Measurements from ENCODE around the gene GTPBP3.
A peak's percentile ranks its signal among the peaks of the same experiment; 100 is the strongest.
"Not testable (repeated sequence)": the region's sequence is repeated elsewhere in the genome, so short reads cannot be mapped to it uniquely, and the experiment has no call there.

The GTPBP3 gene, protein sequence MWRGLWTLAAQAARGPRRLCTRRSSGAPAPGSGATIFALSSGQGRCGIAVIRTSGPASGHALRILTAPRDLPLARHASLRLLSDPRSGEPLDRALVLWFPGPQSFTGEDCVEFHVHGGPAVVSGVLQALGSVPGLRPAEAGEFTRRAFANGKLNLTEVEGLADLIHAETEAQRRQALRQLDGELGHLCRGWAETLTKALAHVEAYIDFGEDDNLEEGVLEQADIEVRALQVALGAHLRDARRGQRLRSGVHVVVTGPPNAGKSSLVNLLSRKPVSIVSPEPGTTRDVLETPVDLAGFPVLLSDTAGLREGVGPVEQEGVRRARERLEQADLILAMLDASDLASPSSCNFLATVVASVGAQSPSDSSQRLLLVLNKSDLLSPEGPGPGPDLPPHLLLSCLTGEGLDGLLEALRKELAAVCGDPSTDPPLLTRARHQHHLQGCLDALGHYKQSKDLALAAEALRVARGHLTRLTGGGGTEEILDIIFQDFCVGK

DNA sequence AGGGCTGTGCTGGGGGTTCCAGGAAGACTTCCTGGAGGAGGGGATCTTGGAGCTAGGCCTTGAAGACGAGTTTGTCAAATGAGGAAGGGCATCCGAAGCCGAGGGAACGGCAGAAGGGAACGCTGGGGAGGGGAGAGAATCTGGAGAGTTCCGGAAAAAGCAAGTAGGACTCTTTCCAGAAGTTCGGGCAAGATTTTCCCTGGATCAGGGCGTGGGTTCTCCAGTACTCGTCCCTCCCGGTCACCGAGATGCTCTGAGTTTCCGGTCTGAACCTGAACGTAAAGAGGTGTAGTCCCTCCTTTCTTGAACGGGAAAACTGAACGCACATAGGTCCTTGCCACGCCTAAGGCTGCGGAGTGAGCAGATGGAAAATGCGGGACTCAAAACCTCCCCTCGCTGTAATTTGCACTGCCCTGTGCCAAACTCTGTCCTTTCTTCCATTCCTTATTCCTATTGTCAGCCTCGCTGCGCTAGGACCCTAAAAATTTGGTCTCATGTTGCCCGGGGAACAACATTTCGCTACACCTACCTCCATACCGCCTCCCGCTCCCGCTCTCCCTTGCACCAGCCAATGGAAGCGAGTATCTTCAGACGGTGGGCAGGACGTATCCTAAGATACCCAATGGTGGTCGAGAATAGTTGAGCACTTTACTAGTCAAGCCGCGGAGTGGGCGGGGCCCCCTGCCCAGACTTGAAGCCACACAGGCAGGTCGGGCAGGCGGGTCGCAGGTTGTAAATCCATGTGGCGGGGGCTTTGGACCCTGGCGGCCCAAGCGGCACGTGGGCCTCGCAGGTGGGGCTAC is at the start of gene GTPBP3:
Gene GTPBP3 (plus strand): TSS at position 682 of the 803 bp plus-strand sequence. CDS start 59 bp downstream, at position 741.
- no peaks in the 10 kb centered on the region for H3K9me3 ChIP-seq (ENCODE audit: control insufficient read depth in 1 of 2, low read length in 2 of 2)
- H3K4me3 ChIP-seq (ENCODE audit: low read depth in 1 of 2, low read length in 2 of 2): peak within 1 kb of the TSS; percentile 97 to 100
- peaks cover 0 to 8% of the 10 kb centered on the region in 2 donors for H3K36me3 ChIP-seq (ENCODE audit: control insufficient read depth in 1 of 2, insufficient read depth in 2 of 2, low read length in 2 of 2)
- no peaks in the 10 kb centered on the region for H3K27me3 ChIP-seq (ENCODE audit: low read depth, low read length)
- H3K4me1 ChIP-seq (ENCODE audit: control insufficient read depth in 1 of 2, insufficient read depth in 2 of 2, low read length in 2 of 2): peaks cover 4 to 27% of the 10 kb centered on the region in 2 donors
- peak within 1 kb of the TSS; percentile 99 for H3K27ac ChIP-seq (ENCODE audit: low read length)

DNA sequence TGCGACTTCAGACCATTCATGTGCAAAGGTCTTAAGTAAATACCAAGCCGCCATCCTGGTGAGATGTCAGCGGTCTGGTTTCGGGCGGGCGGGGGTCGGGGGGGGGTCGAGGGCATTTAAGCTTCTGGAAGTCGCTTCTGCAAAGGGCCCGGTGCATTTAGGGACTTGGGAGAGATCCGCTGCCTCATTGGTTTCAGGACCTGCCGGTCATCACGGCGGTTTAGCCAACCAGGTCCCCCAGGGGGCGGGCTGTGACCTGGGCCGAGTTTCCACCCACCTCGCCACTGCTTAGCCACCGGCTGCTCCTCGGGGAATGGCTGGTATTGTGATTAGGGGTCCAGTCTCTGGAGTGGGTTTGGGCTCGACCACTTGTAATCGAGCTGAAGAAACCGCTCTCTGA is 47.9 kb upstream of the GTPBP3 start:
- no peaks in the 10 kb centered on the region for H3K27me3 ChIP-seq (ENCODE audit: low read depth, low read length)
- H3K4me3 ChIP-seq (ENCODE audit: low read depth in 1 of 2, low read length in 2 of 2): no peak overlapping the region
- no peak overlapping the region for H3K27ac ChIP-seq (ENCODE audit: low read length)
- peaks cover 0 to 10% of the 10 kb centered on the region in 2 donors for H3K4me1 ChIP-seq (ENCODE audit: control insufficient read depth in 1 of 2, insufficient read depth in 2 of 2, low read length in 2 of 2)
- H3K9me3 ChIP-seq (ENCODE audit: control insufficient read depth in 1 of 2, low read length in 2 of 2): no peaks in the 10 kb centered on the region
- H3K36me3 ChIP-seq (ENCODE audit: control insufficient read depth in 1 of 2, insufficient read depth in 2 of 2, low read length in 2 of 2): peaks cover 0 to 6% of the 10 kb centered on the region in 2 donors

DNA sequence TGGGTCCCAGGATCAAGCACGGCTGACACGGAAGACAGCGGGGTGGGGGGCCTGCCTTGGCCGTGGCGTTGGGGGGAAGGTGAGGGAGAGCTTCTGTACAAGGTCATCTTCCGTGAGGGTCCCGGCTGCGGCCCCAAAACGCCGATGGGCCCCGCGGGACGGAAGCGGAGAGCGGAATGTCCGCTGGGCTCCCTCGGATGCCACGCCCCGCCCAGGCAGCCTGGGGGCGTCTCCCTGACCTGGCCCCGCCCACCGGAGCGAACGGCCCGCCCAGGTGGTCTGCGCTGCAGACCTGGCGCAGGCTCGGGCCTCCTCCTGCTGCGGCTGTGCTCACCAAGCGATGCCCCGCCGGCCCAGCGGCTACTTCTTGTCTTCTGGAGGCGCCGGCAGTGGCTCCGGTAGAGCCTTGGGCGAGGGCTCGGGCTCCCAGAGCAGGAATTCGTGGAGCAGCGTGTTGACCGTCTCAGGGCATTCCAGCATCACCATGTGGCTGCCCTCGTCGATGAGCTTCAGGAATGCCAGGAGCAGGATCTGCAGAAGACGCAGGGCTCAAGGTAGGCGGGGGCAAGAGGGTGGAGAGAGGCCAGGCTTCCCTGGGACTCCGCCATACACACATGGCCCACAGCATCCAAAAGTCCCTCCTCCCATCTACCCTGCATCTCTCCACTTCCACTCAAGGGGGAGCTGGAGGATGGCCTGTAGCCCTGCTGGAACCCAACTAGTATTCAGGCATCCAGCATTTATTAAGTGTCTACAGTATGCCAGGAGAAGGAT is 44.9 kb upstream of the GTPBP3 start:
- Histone ChIP-seq H3K4me1 (ENCODE audit: control insufficient read depth in 1 of 2, insufficient read depth in 2 of 2, low read length in 2 of 2) (peaks cover 0 to 10% of the 10 kb centered on the region in 2 donors), H3K36me3 (ENCODE audit: control insufficient read depth in 1 of 2, insufficient read depth in 2 of 2, low read length in 2 of 2) (peaks cover 0 to 6% of the 10 kb centered on the region in 2 donors), H3K27ac (ENCODE audit: low read length) (no peak overlapping the region), H3K9me3 (ENCODE audit: control insufficient read depth in 1 of 2, low read length in 2 of 2) (no peaks in the 10 kb centered on the region), H3K27me3 (ENCODE audit: low read depth, low read length) (no peaks in the 10 kb centered on the region), H3K4me3 (ENCODE audit: low read depth in 1 of 2, low read length in 2 of 2) (peak overlapping the region; percentile 55 to 79)

DNA sequence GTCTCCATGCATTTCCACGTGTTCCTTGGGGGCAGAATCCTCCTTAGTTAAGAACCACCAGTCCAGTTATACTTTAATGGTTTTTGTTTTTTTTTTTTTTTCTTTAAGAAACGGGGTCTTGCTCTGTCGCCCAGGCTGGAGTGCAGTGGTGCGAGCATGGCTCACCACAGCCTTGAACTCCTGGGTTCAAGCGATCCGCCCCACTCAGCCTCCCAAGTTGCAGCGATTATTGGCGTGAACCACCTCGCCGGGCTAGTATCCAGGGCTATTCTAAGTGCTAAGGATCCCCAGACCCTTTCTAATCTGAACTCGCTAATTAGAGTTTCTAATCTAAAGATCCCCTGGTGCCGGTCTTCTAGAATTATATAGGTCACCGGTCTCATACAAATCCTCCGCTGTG is 43.7 kb upstream of the GTPBP3 start:
- no peaks in the 10 kb centered on the region for H3K27me3 ChIP-seq (ENCODE audit: low read depth, low read length)
- no peak overlapping the region for H3K27ac ChIP-seq (ENCODE audit: low read length)
- H3K36me3 ChIP-seq (ENCODE audit: control insufficient read depth in 1 of 2, insufficient read depth in 2 of 2, low read length in 2 of 2): peaks cover 0 to 11% of the 10 kb centered on the region in 2 donors

DNA sequence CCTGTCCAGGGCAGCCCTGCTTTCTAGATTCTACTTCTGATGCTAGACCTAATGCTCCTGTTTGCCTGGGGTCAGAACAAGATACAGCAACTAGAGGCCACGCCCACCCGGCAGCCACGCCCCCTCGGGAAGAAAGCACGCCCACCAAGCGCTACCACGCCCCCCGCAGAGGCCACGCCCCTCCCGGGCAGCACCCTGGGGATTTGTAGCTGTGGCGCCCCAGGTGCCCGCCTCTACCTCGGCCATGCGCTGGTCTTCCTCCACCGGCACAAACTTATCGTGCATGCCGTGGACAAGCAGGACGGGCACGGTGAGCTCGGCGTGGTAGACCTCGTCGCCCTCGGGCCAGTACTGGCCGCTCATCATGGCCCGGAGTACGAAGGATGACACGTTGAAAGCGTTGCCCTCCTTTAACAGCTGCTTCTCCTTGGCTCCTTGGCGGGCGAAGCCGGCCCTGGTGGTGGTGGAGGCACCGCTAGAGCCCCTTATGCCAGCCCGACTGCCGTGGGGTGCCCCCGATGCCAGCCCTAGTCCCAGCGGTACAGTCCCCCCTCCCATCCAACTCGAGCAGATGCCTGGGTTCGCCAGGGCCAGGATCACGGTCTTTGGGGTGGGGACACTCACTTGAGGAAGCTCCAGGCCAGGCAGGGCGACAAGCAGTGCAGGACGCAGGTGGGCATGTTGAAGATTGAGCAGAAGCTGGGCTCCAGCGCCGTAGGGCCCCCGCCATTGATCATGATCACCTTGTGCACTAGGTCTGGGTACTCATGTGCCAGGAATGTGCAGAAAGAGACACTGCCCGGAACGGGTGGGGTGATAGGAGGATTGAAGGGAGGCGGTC is 43.1 kb upstream of the GTPBP3 start:
- Histone ChIP-seq H3K27ac (ENCODE audit: low read length) (no peak overlapping the region), H3K9me3 (ENCODE audit: control insufficient read depth in 1 of 2, low read length in 2 of 2) (no peaks in the 10 kb centered on the region), H3K4me3 (ENCODE audit: low read depth in 1 of 2, low read length in 2 of 2) (no peak overlapping the region), H3K4me1 (ENCODE audit: control insufficient read depth in 1 of 2, insufficient read depth in 2 of 2, low read length in 2 of 2) (peaks cover 0 to 10% of the 10 kb centered on the region in 2 donors), H3K36me3 (ENCODE audit: control insufficient read depth in 1 of 2, insufficient read depth in 2 of 2, low read length in 2 of 2) (peaks cover 0 to 11% of the 10 kb centered on the region in 2 donors), H3K27me3 (ENCODE audit: low read depth, low read length) (no peaks in the 10 kb centered on the region)

More for the DNA sequence above, 43.7 kb upstream of the GTPBP3 start:
- H3K4me1 ChIP-seq (ENCODE audit: control insufficient read depth in 1 of 2, insufficient read depth in 2 of 2, low read length in 2 of 2): peaks cover 0 to 10% of the 10 kb centered on the region in 2 donors
- H3K4me3 ChIP-seq (ENCODE audit: low read depth in 1 of 2, low read length in 2 of 2): no peak overlapping the region
- H3K9me3 ChIP-seq (ENCODE audit: control insufficient read depth in 1 of 2, low read length in 2 of 2): no peaks in the 10 kb centered on the region

DNA sequence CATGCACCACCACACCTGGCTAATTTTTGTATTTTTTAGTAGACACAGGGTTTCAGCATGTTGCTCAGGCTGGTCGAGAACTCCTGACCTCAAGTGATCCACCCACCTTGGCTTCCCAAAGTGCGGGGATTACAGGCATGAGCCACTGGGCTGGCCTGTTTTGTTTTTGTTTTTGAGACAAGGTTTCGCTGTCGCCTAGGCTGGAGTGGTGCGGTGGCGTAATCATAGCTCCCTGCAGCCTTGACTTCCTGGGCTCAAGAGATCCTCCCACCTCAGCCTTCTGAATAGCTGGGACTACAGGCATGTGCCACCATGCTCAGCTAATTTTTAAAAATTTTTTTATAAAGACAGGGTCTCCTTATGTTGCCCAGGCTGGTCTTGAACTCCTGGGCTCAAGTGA is 41.8 kb upstream of the GTPBP3 start:
- H3K36me3 ChIP-seq (ENCODE audit: control insufficient read depth in 1 of 2, insufficient read depth in 2 of 2, low read length in 2 of 2): peaks cover 0 to 11% of the 10 kb centered on the region in 2 donors
- H3K4me3 ChIP-seq (ENCODE audit: low read depth in 1 of 2, low read length in 2 of 2); H3K27me3 ChIP-seq (ENCODE audit: low read depth, low read length); H3K4me1 ChIP-seq (ENCODE audit: control insufficient read depth in 1 of 2, insufficient read depth in 2 of 2, low read length in 2 of 2); H3K9me3 ChIP-seq (ENCODE audit: control insufficient read depth in 1 of 2, low read length in 2 of 2); H3K27ac ChIP-seq (ENCODE audit: low read length): not testable (repeated sequence)

DNA sequence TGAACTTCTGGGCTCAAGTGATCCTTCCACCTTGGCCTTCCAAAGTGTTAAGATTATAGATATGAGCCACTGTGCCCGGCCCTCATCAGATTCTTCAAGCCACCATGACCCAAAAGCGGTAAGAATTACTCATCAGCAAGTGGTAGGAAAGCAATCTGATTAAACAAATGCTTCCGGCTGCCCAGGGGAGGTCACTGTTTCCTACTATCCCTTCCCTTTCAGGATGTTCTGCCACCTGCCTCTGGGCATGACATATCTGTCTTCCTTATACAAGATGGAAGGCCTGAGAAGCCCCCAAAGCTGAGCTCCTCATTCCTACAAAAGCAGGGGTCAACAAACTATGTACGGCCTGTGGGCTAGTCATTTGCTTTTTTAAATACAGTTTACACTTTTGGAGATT is 41.1 kb upstream of the GTPBP3 start:
- no peaks in the 10 kb centered on the region for H3K9me3 ChIP-seq (ENCODE audit: control insufficient read depth in 1 of 2, low read length in 2 of 2)
- H3K27ac ChIP-seq (ENCODE audit: low read length): no peak overlapping the region
- H3K36me3 ChIP-seq (ENCODE audit: control insufficient read depth in 1 of 2, insufficient read depth in 2 of 2, low read length in 2 of 2): peaks cover 0 to 11% of the 10 kb centered on the region in 2 donors
- H3K27me3 ChIP-seq (ENCODE audit: low read depth, low read length): no peaks in the 10 kb centered on the region
- peaks cover 0 to 7% of the 10 kb centered on the region in 2 donors for H3K4me1 ChIP-seq (ENCODE audit: control insufficient read depth in 1 of 2, insufficient read depth in 2 of 2, low read length in 2 of 2)
- H3K4me3 ChIP-seq (ENCODE audit: low read depth in 1 of 2, low read length in 2 of 2): no peak overlapping the region

DNA sequence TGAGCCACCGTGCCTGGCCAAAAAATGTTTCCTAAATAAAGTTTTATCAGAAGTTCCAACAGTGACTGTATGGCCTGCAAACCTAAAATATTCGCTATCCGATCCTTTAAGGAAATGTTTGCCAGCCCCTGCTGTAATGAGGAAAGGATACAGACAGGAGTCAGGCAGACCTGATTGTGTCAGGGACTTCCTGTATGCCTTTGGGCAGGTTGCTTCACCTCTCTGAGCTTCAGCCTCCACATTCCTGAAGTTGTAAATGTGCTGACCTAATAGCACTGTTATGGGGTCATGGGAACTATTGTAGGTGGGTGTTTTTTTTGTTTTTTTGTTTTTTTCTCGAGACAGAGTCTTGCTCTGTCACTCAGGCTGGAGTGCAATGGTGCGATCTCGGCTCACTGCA is 40.4 kb upstream of the GTPBP3 start:
- Histone ChIP-seq H3K9me3 (ENCODE audit: control insufficient read depth in 1 of 2, low read length in 2 of 2) (no peaks in the 10 kb centered on the region), H3K27me3 (ENCODE audit: low read depth, low read length) (no peaks in the 10 kb centered on the region), H3K27ac (ENCODE audit: low read length) (no peak overlapping the region), H3K4me3 (ENCODE audit: low read depth in 1 of 2, low read length in 2 of 2) (no peak overlapping the region), H3K4me1 (ENCODE audit: control insufficient read depth in 1 of 2, insufficient read depth in 2 of 2, low read length in 2 of 2) (peaks cover 0 to 7% of the 10 kb centered on the region in 2 donors), H3K36me3 (ENCODE audit: control insufficient read depth in 1 of 2, insufficient read depth in 2 of 2, low read length in 2 of 2) (peaks cover 0 to 11% of the 10 kb centered on the region in 2 donors)

DNA sequence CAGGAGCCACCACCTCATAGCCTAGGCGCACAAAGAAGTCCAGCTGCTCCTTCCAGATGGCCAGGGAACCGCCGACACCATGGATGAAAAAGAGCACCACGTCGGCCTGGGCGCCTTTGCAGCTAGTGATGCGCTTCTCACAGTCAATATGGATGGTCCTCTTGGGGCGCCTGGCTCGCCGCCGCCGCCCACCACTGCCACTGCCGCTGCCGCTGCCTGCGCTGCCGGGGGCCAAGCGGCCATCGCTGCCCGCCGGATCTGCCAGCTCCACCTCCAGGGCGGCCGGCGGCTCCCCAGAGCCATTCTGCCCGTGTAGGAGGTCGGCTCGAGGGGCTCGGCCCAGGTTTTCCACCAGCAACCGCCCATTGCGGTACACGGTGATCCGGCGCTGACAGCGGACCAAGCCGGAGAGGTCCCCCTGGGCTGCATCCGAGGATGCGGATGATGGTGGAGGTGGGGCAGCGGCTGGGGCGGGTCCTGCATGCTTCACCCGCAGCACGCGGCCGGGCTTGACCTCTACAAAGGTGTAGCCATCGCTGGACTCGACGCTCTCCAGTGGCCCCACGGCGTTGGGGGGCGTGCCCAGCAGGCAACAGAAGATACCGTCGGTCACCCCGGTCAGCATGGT is 36.2 kb upstream of the GTPBP3 start:
- Histone ChIP-seq H3K36me3 (ENCODE audit: control insufficient read depth in 1 of 2, insufficient read depth in 2 of 2, low read length in 2 of 2) (peaks cover 0 to 5% of the 10 kb centered on the region in 2 donors), H3K4me3 (ENCODE audit: low read depth in 1 of 2, low read length in 2 of 2) (no peak overlapping the region), H3K9me3 (ENCODE audit: control insufficient read depth in 1 of 2, low read length in 2 of 2) (no peaks in the 10 kb centered on the region), H3K27ac (ENCODE audit: low read length) (no peak overlapping the region), H3K27me3 (ENCODE audit: low read depth, low read length) (no peaks in the 10 kb centered on the region), H3K4me1 (ENCODE audit: control insufficient read depth in 1 of 2, insufficient read depth in 2 of 2, low read length in 2 of 2) (peaks cover 7 to 32% of the 10 kb centered on the region in 2 donors)
